Fibroblast of lung (primary cell): ENCODE measurements around the gene SS18.

Source experiments
- EZH2 ChIP-seq: IDR thresholded peaks from 2 replicates; pipeline ENCODE4 v1.5.1; 2012; ENCODE audit warnings: low read length, control low read depth, mild to moderate bottlenecking; ENCODE audit errors: missing control alignments
- TF ChIP-seq, protein P1 (sequence below), 2 donors: IDR thresholded peaks in 1 of 2; conservative IDR thresholded peaks in 1 of 2; 1 replicate in 1 of 2; 2 replicates in 1 of 2; pipeline ENCODE4 v1.5.1; 2011 to 2012; ENCODE audit warnings: low read length in 2 of 2, control low read depth in 1 of 2, inconsistent platforms in 1 of 2, low read depth in 1 of 2, mild to moderate bottlenecking in 1 of 2

DNA sequence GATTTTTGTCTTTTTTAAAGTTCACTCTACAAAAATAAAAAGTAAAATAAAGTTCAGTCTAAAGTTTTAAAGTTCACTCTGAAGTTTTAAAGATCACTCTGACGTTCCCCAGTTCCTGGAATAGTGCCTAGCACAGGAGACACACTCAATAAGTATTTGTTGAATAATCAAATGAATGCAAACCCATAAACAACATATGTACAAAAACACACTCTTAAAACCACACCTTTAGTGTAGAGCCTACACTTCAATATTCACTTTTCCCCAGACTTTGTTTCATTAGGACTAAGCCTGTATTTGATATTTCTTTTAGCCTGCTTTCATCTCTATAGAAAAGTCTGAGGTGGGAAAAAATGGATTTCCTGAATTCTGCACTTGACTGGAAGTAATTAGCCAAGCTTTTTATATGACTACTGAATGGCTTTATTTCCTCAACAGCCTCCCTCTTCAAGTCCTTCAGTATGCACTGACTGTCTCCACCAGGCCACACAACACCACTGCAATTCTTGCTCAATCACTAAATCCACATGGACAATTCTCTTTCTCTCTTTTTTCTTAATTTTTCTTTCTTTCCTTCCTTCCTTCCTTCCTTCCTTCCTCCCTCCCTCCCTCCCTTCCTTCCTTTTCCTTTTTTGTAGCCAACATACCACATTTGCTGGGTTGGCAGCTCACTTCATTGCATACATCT lies 104.6 kb downstream of the SS18 start:
- TF ChIP-seq, protein P1, sequence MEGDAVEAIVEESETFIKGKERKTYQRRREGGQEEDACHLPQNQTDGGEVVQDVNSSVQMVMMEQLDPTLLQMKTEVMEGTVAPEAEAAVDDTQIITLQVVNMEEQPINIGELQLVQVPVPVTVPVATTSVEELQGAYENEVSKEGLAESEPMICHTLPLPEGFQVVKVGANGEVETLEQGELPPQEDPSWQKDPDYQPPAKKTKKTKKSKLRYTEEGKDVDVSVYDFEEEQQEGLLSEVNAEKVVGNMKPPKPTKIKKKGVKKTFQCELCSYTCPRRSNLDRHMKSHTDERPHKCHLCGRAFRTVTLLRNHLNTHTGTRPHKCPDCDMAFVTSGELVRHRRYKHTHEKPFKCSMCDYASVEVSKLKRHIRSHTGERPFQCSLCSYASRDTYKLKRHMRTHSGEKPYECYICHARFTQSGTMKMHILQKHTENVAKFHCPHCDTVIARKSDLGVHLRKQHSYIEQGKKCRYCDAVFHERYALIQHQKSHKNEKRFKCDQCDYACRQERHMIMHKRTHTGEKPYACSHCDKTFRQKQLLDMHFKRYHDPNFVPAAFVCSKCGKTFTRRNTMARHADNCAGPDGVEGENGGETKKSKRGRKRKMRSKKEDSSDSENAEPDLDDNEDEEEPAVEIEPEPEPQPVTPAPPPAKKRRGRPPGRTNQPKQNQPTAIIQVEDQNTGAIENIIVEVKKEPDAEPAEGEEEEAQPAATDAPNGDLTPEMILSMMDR (conservative IDR thresholded peaks at IDR 0.05 in 1 of 2, IDR thresholded peaks at IDR 0.05 in 1 of 2; ENCODE audit: low read depth in 1 of 2, low read length in 2 of 2), result no peak
- no peak for TF ChIP-seq EZH2
